Smooth muscle cell of the pulmonary artery (primary cell): Measurements from ENCODE around the gene TMEM187. TPM values are rescaled to one million over a fixed set of nuclear protein-coding genes. Genes with fewer than 3 reads are reported as not detected.

Source experiments
- total RNA-seq: library from RNA; depleted of rRNA; stranded (reverse); fragments of >200 nt; gene quantifications from 2 replicates; pipeline ENCODE4 v1.2.3, GENCODE V29; 2014

TMEM187 gene
- 6.5 and 8.5 TPM in 2 replicates for total RNA-seq

GRCh38 chrX:153972368-153973126, at the start of gene TMEM187:
TMEM187 (plus strand) TSS chrX:153972754; CDS start chrX:153982063, 9,309 bp downstream.

DNA sequence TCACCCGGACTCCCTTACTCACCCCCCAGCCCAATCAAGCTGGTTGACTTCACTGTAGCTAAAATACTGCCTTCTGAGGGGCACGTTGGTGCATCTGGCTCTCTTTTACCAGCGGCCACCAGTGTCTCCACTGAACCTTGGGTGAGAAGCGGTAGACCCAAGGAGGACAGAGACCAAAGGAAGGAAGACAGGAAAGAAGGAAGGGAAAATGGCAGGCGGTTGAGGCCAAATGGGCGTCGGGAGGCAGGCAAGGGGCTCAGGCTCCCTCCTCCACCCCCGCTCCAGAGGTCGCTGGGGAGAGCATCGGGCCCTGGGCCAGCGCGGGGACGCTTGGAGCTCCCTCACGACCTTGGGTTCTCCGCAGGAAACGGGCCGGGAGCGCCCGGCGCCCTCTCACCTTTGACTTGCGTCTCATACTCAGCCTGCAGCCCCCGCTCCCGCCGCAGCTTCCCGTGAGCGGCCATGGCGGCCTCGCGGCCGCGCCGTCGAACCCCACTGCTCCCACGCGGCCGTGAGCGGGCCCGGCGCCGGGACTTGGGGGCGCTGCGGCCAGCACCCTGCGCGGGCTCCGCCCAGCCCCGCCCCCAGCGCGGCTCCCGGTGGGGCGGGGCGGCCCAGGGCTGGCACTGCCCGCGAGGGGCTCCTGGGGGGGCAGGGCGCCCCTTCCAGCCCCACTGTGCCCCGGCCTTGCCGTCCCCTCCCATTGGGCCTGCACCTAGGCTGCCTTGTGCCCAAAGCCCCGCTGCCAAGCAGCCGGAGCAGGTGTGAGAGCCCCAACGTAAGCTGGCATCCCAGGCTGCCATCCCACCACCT, 46.6 kb upstream of the TMEM187 start, which contains the start of gene ARHGAP4:
ARHGAP4 (minus strand) TSS at position 526 of the 813 bp plus-strand sequence; CDS start at position 464, 62 bp downstream.

DNA sequence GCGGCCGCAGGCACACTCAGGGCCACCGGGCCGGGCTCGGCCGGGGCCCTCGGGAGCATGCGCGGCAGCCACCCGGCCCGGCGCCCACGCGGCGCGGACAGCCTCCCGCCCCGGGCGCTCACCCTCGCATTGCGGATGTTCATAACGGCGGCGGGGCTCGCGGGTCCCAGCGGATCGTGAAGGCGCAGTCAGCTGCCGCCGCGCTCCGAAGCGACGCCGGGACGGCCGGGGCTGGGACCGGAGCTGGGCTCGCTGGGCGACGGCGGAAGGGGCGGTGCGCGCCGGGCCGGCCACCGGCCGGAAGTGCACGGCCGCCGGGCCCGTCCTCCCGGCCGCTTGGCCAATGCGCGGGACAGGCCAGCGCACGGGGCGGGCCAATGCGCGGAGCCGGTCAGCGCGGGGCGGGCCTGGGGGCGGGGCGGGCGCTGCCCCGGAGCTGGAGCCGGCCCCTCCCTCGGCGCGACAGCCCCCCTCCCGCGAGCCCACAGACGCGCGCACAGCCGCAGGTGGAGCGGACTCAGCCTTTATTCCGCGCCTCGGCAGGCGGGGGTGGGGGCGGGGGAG, 37.7 kb upstream of the TMEM187 start, which contains the start of gene NAA10:
NAA10 (minus strand) TSS at position 276 of the 564 bp plus-strand sequence; CDS start at position 143, 133 bp downstream.

GRCh38 chrX:153944140-153944799, 28.3 kb upstream of the TMEM187 start, which contains the start of gene RENBP:
RENBP (minus strand) TSS chrX:153944643; CDS start chrX:153944610, 33 bp downstream.

DNA sequence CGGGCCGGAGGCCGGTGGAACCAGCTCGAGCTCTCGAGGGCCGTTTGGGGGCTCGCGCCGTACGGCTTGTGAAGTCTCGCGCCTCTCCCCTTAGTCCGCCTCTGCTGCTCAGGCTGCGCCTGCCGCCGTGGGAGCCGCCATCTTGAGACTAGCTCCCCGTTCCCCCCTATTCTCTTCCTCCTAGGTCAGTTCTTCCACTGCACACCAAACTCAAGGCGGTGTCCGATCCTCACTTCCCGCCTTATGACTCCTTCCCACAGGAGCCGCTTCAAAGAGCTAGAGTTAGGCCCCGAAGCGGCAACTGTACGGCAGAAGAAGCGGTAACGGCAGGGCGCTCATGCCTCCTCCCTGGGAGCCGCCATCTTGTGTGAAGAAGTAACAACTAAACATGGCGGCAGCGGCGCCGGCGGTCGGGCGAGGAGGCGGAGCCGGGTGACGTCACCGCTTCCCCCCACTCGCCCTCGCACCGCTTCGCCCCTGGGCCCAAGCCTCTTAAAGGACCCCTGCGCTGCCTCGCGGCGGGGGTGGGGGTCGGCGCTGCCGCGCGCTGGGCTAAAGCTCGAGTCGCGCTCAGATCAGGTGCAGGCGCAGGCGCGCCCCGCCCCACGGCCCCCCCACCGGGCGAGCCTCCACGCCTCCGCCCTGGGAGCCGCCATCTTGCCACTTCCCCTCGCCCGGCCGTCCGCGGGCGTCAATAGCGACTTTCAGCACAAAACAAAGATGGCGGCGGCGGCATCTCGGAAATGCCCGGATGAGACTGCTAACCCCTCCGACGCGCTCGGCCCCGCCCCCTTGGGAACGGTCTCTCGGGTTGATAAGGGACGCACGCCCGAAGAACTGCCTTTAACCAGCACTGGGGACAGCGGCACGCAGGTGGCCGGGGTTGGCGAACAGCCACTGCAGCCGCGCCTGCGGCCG, 845 bp upstream of the TMEM187 start, which contains the start of gene HCFC1:
HCFC1 (minus strand) TSS at position 369 of the 918 bp plus-strand sequence. CDS start 978 bp downstream, outside the sequence.

GRCh38 chrX:154019633-154020528, 47.3 kb downstream of the TMEM187 start, which contains the start of gene IRAK1:
IRAK1 (minus strand) TSS chrX:154019902; CDS start chrX:154019812, 90 bp downstream.

Other genes with a start within 250 kb of the TMEM187 start
- 168 and 187 TPM in 2 replicates for gene BCAP31, start 248.4 kb upstream of the TMEM187 start, total RNA-seq
- 19.7 and 28.3 TPM in 2 replicates for gene ABCD1, start 247.9 kb upstream of the TMEM187 start, total RNA-seq
- 15.2 and 19.4 TPM in 2 replicates for gene PLXNB3, start 208.5 kb upstream of the TMEM187 start, total RNA-seq
- gene SRPK3, start 191.7 kb upstream of the TMEM187 start, total RNA-seq: 0.91 and 3.6 TPM in 2 replicates
- 51.0 and 63.9 TPM in 2 replicates for gene IDH3G, start 178.4 kb upstream of the TMEM187 start, total RNA-seq
- 103 and 105 TPM in 2 replicates for gene SSR4, start 178.1 kb upstream of the TMEM187 start, total RNA-seq
- gene PDZD4, start 142.2 kb upstream of the TMEM187 start, total RNA-seq: 0.07 and 0.33 TPM in 2 replicates
- 4.6 and 6.7 TPM in 2 replicates for gene L1CAM, start 86.6 kb upstream of the TMEM187 start, total RNA-seq
- gene AVPR2, start 68.1 kb upstream of the TMEM187 start, total RNA-seq: not detected in 2 replicates
- gene ARHGAP4, start 46.5 kb upstream of the TMEM187 start, total RNA-seq: 0.39 and 1.4 TPM in 2 replicates
- gene NAA10, start 37.7 kb upstream of the TMEM187 start, total RNA-seq: 41.8 and 55.3 TPM in 2 replicates
- gene RENBP, start 28.1 kb upstream of the TMEM187 start, total RNA-seq: 7.6 and 8.9 TPM in 2 replicates
- gene HCFC1, start 936 bp upstream of the TMEM187 start, total RNA-seq: 22.7 and 26.2 TPM in 2 replicates
- gene IRAK1, start 47.1 kb downstream of the TMEM187 start, total RNA-seq: 60.3 and 110 TPM in 2 replicates
- gene MECP2, start 125.0 kb downstream of the TMEM187 start, total RNA-seq: 25.0 and 25.8 TPM in 2 replicates
- gene OPN1LW, start 171.5 kb downstream of the TMEM187 start, total RNA-seq: not detected in 2 replicates
- not detected in 2 replicates for gene OPN1MW, start 209.8 kb downstream of the TMEM187 start, total RNA-seq
- gene OPN1MW2, start 247.0 kb downstream of the TMEM187 start, total RNA-seq: not detected in 2 replicates